Activated T-cell treated with anti-CD3 and anti-CD28 coated beads, Interleukin-2, amount 50 U/mL, for 24 hours (primary cell): ENCODE data around the gene OR6J1.
"Not testable (repeated sequence)": the region's sequence is repeated elsewhere in the genome, so short reads cannot be mapped to it uniquely, and the experiment has no call there.

Source experiments
- DNase-seq: peaks from one replicate; pipeline ENCODE4 v3.0.0-alpha.2; 2020
- H3K27ac Mint-ChIP-seq: 2 replicates; pipeline ENCODE4 v1.8.0; 2020; ENCODE audit warnings: mild to moderate bottlenecking, mixed read lengths
- H3K27me3 Mint-ChIP-seq: 2 replicates; pipeline ENCODE4 v1.8.0; 2020; ENCODE audit warnings: mixed read lengths
- H3K36me3 Mint-ChIP-seq: 2 replicates; pipeline ENCODE4 v1.8.0; 2020; ENCODE audit warnings: low read depth, mixed read lengths
- H3K4me1 Mint-ChIP-seq: 2 replicates; pipeline ENCODE4 v1.8.0; 2020; ENCODE audit warnings: low read depth, mixed read lengths
- H3K4me3 Mint-ChIP-seq: 2 replicates; pipeline ENCODE4 v1.8.0; 2020; ENCODE audit warnings: mild to moderate bottlenecking, moderate library complexity, mixed read lengths
- H3K9me3 Mint-ChIP-seq: 2 replicates; pipeline ENCODE4 v1.8.0; 2020; ENCODE audit warnings: mixed read lengths

The OR6J1 gene

DNA sequence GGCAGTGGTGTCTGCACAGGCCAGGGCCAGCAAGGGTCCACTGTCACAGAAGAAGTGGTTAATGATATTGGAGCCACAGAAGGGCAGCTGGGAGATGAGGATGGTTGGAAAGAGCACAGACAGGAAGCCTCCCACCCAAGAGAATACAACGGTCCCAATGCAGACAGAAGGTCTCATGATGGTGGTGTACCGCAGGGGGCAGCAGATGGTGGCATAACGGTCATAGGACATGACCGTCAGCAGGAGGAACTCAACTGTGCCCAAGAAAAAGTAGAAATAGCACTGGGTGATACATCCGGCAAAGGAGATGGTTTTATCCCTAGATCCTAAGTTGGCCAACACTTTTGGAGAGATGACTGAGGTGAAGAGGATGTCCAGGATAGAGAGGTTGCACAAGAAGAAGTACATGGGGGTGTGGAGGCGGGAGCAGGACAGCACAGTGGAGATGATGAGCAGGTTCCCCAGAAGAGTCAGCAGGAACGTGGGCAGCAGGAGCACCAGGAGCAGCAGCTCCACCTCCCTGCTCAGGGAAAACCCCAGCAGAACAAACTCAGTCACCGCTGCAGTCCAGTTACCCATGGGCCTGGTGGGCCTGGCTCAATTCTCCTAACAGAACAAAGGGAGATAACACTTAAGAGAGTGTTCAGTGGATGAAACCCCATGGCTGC, 9.8 kb downstream of the OR6J1 start:
- no peak for DNase-seq
- no peaks in the 10 kb centered on the region for H3K36me3 Mint-ChIP-seq
- H3K27me3 Mint-ChIP-seq = peaks cover 3% of the 10 kb centered on the region
- peaks cover 12% of the 10 kb centered on the region for H3K9me3 Mint-ChIP-seq
- H3K4me3 Mint-ChIP-seq = no peak overlapping the region
- H3K27ac Mint-ChIP-seq = no peak overlapping the region
- H3K4me1 Mint-ChIP-seq = no peaks in the 10 kb centered on the region

DNA sequence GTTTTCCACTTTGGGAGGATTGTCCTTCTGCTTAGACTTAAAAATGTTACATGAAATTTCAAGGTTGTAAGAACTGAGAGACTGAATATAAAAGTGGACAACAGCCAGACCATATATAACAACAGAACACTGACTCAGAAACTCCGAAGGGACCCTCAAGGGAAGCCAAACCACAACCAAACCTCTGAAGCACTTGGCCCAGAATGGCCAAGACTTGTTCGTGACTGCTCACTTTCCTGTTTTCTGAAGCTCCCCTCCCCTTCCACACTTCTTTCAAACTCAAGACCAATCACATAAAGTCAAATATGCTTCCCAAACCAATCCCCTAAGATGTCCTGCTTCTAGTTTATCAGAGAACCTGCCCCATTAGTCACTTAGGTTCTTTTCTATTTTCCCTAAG, 13.7 kb downstream of the OR6J1 start:
- no peaks in the 10 kb centered on the region for H3K36me3 Mint-ChIP-seq
- peaks cover 12% of the 10 kb centered on the region for H3K9me3 Mint-ChIP-seq
- H3K27me3 Mint-ChIP-seq = peaks cover 3% of the 10 kb centered on the region
- H3K4me1 Mint-ChIP-seq = no peaks in the 10 kb centered on the region
- no peak overlapping the region for H3K4me3 Mint-ChIP-seq
- no peak overlapping the region for H3K27ac Mint-ChIP-seq
- DNase-seq = no peak

- Mint-ChIP-seq H3K27me3 (peaks cover 3% of the 10 kb centered on the region), H3K36me3 (no peaks in the 10 kb centered on the region), H3K4me1 (no peaks in the 10 kb centered on the region), H3K27ac (no peak overlapping the region), H3K4me3 (no peak overlapping the region), H3K9me3 (peaks cover 12% of the 10 kb centered on the region)
- no peak for DNase-seq
Observed at GRCh38 chr14:22630066-22630465, 14.1 kb downstream of the OR6J1 start.

DNA sequence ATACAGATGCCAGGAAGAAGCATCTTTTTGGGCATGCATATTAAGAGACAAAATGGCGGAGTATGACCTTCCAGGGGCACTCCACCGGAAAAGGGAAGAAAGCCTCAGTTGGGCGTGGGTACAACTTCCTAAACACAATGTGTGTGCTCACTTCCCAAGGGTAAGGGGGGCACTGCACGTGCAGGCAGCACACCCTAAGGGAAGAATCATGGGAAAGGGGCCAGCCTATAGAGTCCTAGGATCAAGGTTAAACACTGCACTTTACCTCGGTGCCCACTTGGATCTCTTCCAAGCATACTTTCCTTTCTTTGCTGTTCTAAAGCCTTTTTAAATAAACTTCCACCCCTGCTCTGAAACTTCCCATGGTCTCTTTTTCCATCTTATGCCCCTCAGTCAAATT, 14.8 kb downstream of the OR6J1 start:
- Mint-ChIP-seq H3K4me1 (no peaks in the 10 kb centered on the region), H3K36me3 (no peaks in the 10 kb centered on the region), H3K27ac (no peak overlapping the region), H3K9me3 (peaks cover 12% of the 10 kb centered on the region), H3K4me3 (no peak overlapping the region), H3K27me3 (peaks cover 3% of the 10 kb centered on the region)
- DNase-seq = no peak

- H3K27me3 Mint-ChIP-seq = peaks cover 3% of the 10 kb centered on the region
- DNase-seq = no peak
- no peaks in the 10 kb centered on the region for H3K4me1 Mint-ChIP-seq
- peaks cover 12% of the 10 kb centered on the region for H3K9me3 Mint-ChIP-seq
- no peaks in the 10 kb centered on the region for H3K36me3 Mint-ChIP-seq
- H3K4me3 Mint-ChIP-seq = no peak overlapping the region
- no peak overlapping the region for H3K27ac Mint-ChIP-seq
Observed at GRCh38 chr14:22627506-22628263, 16.5 kb downstream of the OR6J1 start.

GRCh38 chr14:22626590-22626989, 17.6 kb downstream of the OR6J1 start:
- H3K36me3 Mint-ChIP-seq = no peaks in the 10 kb centered on the region
- no peak overlapping the region for H3K4me3 Mint-ChIP-seq
- H3K4me1 Mint-ChIP-seq = no peaks in the 10 kb centered on the region
- H3K27ac Mint-ChIP-seq = no peak overlapping the region
- DNase-seq = no peak
- H3K27me3 Mint-ChIP-seq = no peaks in the 10 kb centered on the region
- peaks cover 12% of the 10 kb centered on the region for H3K9me3 Mint-ChIP-seq

GRCh38 chr14:22623047-22623446, 21.1 kb downstream of the OR6J1 start:
- DNase-seq = no peak
- Mint-ChIP-seq H3K36me3 (no peaks in the 10 kb centered on the region), H3K4me1 (no peaks in the 10 kb centered on the region), H3K27me3 (no peaks in the 10 kb centered on the region), H3K27ac (no peak overlapping the region), H3K9me3 (no peaks in the 10 kb centered on the region), H3K4me3 (no peak overlapping the region)

DNA sequence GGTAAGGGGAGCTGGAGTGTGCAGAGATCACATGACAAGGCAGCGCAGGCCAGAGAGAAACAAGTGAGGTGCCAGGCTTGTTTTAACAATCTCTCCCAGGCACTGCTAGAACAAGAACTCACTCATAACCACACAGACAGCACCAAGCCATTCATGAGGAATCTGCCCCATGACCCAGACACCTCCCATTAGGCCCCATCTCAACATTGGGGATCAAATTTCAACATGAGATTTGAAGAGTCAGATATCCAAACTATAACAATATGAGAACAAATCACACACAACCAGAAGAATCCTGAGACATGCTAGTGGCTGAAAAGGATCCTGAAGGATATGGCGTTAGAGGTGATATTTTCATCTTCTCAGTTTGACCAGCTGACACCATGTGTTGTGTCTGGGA, 21.9 kb downstream of the OR6J1 start:
- H3K4me3 Mint-ChIP-seq = no peak overlapping the region
- H3K27ac Mint-ChIP-seq = no peak overlapping the region
- no peak for DNase-seq
- no peaks in the 10 kb centered on the region for H3K4me1 Mint-ChIP-seq
- no peaks in the 10 kb centered on the region for H3K36me3 Mint-ChIP-seq
- no peaks in the 10 kb centered on the region for H3K27me3 Mint-ChIP-seq
- no peaks in the 10 kb centered on the region for H3K9me3 Mint-ChIP-seq

- not testable (repeated sequence) for H3K27me3 Mint-ChIP-seq, H3K4me3 Mint-ChIP-seq, DNase-seq, H3K4me1 Mint-ChIP-seq, H3K27ac Mint-ChIP-seq, H3K9me3 Mint-ChIP-seq
- peaks cover 12% of the 10 kb centered on the region for H3K36me3 Mint-ChIP-seq
Observed at GRCh38 chr14:22615765-22616164, 28.4 kb downstream of the OR6J1 start.

- peaks cover 22% of the 10 kb centered on the region for H3K36me3 Mint-ChIP-seq
- no peaks in the 10 kb centered on the region for H3K27me3 Mint-ChIP-seq
- no peak overlapping the region for H3K4me3 Mint-ChIP-seq
- no peak for DNase-seq
- no peaks in the 10 kb centered on the region for H3K9me3 Mint-ChIP-seq
- no peak overlapping the region for H3K27ac Mint-ChIP-seq
- H3K4me1 Mint-ChIP-seq = peaks cover 7% of the 10 kb centered on the region
Observed at GRCh38 chr14:22614240-22614799, 29.8 kb downstream of the OR6J1 start.

DNA sequence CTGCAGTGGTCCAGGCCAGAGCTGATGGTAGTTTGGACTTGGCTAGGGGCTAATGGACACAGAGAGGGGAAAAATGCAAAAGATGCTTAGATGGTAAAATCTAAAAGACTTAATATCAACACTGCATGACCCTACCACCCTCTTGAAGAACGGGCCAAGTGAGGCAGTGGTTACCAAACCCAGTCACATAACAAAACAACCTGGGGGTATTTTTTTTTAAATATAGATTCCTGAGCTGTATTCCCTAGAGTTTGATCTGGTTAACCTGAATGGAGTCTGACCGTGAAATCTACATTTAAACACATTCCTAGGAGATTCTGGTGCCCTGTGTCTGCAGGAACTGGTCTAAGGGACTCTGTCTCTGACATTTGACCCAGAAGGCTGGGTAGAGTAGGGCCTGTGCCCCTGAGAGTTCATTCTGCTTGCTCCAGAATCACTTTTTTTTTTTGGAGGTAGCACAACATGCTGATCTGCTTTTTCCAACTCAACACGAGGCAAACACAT, 30.4 kb downstream of the OR6J1 start:
- H3K9me3 Mint-ChIP-seq = no peaks in the 10 kb centered on the region
- H3K36me3 Mint-ChIP-seq = peaks cover 22% of the 10 kb centered on the region
- H3K4me1 Mint-ChIP-seq = peaks cover 7% of the 10 kb centered on the region
- no peak overlapping the region for H3K27ac Mint-ChIP-seq
- H3K27me3 Mint-ChIP-seq = no peaks in the 10 kb centered on the region
- no peak for DNase-seq
- no peak overlapping the region for H3K4me3 Mint-ChIP-seq

GRCh38 chr14:22613106-22613695, 31.0 kb downstream of the OR6J1 start:
- H3K9me3 Mint-ChIP-seq = no peaks in the 10 kb centered on the region
- peaks cover 25% of the 10 kb centered on the region for H3K36me3 Mint-ChIP-seq
- H3K4me1 Mint-ChIP-seq = peaks cover 7% of the 10 kb centered on the region
- no peak for DNase-seq
- no peak overlapping the region for H3K27ac Mint-ChIP-seq
- H3K4me3 Mint-ChIP-seq = no peak overlapping the region
- no peaks in the 10 kb centered on the region for H3K27me3 Mint-ChIP-seq

DNA sequence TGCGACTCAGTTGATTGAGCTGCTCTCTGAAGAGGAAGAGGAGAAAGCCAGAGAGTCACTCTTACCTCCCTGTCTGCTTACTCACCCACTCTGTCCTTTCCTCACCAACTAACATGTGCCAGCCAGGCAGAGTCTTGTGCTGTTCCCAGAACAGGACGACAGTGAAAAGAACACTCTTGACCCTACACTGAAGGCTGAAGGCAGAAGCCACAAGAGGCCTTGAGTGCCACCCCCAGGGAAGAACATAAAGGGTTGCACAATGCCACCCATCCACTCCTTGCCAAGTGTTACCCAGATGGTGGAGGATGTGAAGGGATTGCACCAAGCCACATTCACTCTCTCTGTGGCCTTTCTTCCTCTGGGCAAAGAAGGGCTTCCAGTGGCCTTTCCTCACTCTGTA, 33.2 kb downstream of the OR6J1 start:
- H3K9me3 Mint-ChIP-seq = no peaks in the 10 kb centered on the region
- DNase-seq = no peak
- H3K4me3 Mint-ChIP-seq = no peak overlapping the region
- no peaks in the 10 kb centered on the region for H3K27me3 Mint-ChIP-seq
- H3K27ac Mint-ChIP-seq = no peak overlapping the region
- peaks cover 7% of the 10 kb centered on the region for H3K4me1 Mint-ChIP-seq
- peaks cover 43% of the 10 kb centered on the region for H3K36me3 Mint-ChIP-seq

GRCh38 chr14:22607291-22607690, 36.9 kb downstream of the OR6J1 start:
- DNase-seq = no peak
- Mint-ChIP-seq H3K4me1 (no peaks in the 10 kb centered on the region), H3K27ac (peak overlapping the region; percentile 63), H3K27me3 (no peaks in the 10 kb centered on the region), H3K36me3 (peaks cover 73% of the 10 kb centered on the region), H3K4me3 (no peak overlapping the region), H3K9me3 (no peaks in the 10 kb centered on the region)

DNA sequence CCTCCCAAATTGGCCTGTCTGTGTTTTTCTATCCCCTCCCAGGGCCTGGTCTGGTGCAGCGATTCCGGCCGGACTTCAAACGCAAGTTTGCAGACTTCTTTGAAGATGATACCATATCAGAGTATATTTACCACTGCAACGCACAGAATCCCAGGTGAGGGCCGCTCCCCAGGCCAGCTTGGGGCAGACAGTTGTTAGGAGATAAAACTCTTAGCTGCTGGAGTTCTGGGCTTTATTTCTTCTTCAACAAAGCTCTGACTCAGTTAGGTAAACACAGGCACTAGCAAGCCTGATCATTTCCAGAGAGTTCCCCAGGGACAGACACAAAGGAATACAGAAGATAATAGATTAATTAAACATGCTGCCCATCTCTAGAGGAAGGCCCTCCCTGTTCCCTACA, 37.8 kb downstream of the OR6J1 start:
- Mint-ChIP-seq H3K36me3 (peaks cover 71% of the 10 kb centered on the region), H3K27ac (no peak overlapping the region), H3K4me3 (no peak overlapping the region), H3K9me3 (no peaks in the 10 kb centered on the region), H3K4me1 (no peaks in the 10 kb centered on the region), H3K27me3 (no peaks in the 10 kb centered on the region)
- DNase-seq = no peak
